Breast epithelium (tissue), 4 donors: ENCODE measurements around the gene MYOM3. TPM values are rescaled to one million over a fixed set of nuclear protein-coding genes. Genes with fewer than 3 reads are reported as not detected.

Source experiments
- DNase-seq, 2 donors: peaks; one replicate each; pipeline ENCODE4 v3.0.0-alpha.2; 2019; ENCODE audit warnings: low spot score in 2 of 2
- H3K27ac ChIP-seq, 2 donors: fragments of 200-600 bp; sonication (generic) in 1 of 2; one replicate each; pipeline ENCODE4 v1.5.1; 2016 to 2019; ENCODE audit warnings: mild to moderate bottlenecking in 1 of 2
- H3K27me3 ChIP-seq, 2 donors: fragments of 200-600 bp; sonication (generic) in 1 of 2; one replicate each; pipeline versions ENCODE4 v1.5.1 to v1.6.0; 2017 to 2019; ENCODE audit warnings: control low read depth in 1 of 2, mild to moderate bottlenecking in 1 of 2
- H3K36me3 ChIP-seq: fragments of 200-600 bp; one replicate; pipeline ENCODE4 v1.5.1; 2019
- H3K4me1 ChIP-seq, 2 donors: fragments of 200-600 bp; sonication (generic); one replicate each; pipeline ENCODE4 v1.5.1; 2016 to 2019; ENCODE audit warnings: control low read depth in 1 of 2
- H3K4me3 ChIP-seq, 3 donors: fragments of 200-600 bp; sonication (generic); 1 replicate in 2 of 3; 2 replicates in 1 of 3; pipeline ENCODE4 v1.5.1; 2016 to 2019; ENCODE audit warnings: mild to moderate bottlenecking in 3 of 3, moderate library complexity in 2 of 3
- H3K9me3 ChIP-seq, 2 donors: fragments of 200-600 bp; sonication (generic) in 1 of 2; one replicate each; pipeline ENCODE4 v1.5.1; 2016 to 2019; ENCODE audit warnings: control low read depth in 1 of 2
- POLR2A ChIP-seq: fragments of 450-650 bp; IDR thresholded peaks from one replicate; pipeline ENCODE4 v1.6.1; 2016; ENCODE audit warnings: antibody characterized with exemption, mild to moderate bottlenecking, moderate library complexity
- POLR2AphosphoS5 ChIP-seq, 3 donors: sonication (generic); formaldehyde crosslinking; IDR thresholded peaks; one replicate each; pipeline ENCODE4 v1.6.1; 2017; ENCODE audit warnings: antibody characterized with exemption in 3 of 3
- intact Hi-C: fragments of 100-400 bp; cut with DNase I; formaldehyde crosslinking; loops from one replicate; pipeline ENCODE4 v1.15.1; 2023; ENCODE audit warnings: low total_unique reads
- total RNA-seq, 3 donors: library from RNA; depleted of rRNA; stranded (reverse); fragments of >200 nt; gene quantifications; one replicate each; pipeline ENCODE4 v1.1.0, GENCODE V29; 2016
- TF ChIP-seq, protein P1 (sequence below), 3 donors: fragments of 450-650 bp; IDR thresholded peaks; one replicate each; pipeline ENCODE4 v1.5.1; 2016 to 2017; ENCODE audit warnings: antibody characterized with exemption in 3 of 3, mild to moderate bottlenecking in 3 of 3, moderate library complexity in 3 of 3

MYOM3 gene
- total RNA-seq, 3 donors from 2014 or later, result 0.32 to 0.98 (median 0.59) TPM

DNA sequence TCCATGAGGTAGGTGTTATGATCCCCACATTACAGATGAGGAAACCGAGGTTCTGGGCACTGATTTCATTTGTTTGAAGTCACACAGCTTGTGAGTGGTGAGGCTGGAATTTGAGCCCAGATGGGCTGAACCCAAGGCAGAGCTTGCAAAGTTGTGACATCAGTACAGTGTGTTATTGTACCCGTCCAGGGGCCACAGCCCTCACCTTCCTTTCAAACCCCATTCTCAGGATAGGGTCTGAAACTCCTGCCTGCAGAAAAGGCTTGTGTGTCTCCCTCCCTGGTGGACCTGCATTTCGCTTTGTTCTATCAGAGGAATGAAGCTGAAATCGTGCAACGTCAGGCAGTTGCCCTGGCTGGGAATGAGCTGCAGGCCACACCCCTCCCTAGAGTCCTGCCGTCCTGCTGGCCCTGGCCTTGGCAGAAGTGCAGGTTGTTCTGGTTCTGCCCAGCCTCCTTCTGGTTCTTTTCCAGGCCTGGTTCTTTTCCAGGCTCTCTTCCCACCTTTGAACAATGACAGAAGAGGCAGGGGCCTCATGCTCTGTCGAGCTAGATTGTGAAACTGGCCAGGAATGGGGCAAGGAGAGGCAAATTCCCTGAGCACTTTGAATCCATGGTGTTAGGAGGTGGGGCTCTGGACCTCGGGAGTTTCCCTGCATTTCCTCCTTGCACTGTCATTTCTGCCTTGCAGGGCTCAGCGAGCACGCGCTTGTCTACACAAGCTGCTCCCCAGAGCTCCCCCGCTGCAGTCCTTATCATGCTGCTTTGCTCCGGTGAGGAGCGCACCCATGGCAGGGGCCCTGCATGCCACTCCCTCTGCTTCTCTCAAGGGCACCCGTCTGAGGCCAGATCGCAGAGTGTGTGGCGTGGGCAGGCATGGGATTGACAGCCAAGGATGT, 8.2 kb upstream of the MYOM3 start:
- Histone ChIP-seq H3K4me3 (peak overlapping the region in 1 of 3 donors; percentile 10), H3K9me3 (no peaks in the 10 kb centered on the region), H3K36me3 (no peaks in the 10 kb centered on the region), H3K4me1 (no peaks in the 10 kb centered on the region), H3K27me3 (no peaks in the 10 kb centered on the region), H3K27ac (peak overlapping the region; percentile 22 to 49)
- peak in 1 of 2 donors; percentile 43 for DNase-seq
- intact Hi-C loops, result no loop called here
- no peak for TF ChIP-seq POLR2A
- TF ChIP-seq, protein P1, sequence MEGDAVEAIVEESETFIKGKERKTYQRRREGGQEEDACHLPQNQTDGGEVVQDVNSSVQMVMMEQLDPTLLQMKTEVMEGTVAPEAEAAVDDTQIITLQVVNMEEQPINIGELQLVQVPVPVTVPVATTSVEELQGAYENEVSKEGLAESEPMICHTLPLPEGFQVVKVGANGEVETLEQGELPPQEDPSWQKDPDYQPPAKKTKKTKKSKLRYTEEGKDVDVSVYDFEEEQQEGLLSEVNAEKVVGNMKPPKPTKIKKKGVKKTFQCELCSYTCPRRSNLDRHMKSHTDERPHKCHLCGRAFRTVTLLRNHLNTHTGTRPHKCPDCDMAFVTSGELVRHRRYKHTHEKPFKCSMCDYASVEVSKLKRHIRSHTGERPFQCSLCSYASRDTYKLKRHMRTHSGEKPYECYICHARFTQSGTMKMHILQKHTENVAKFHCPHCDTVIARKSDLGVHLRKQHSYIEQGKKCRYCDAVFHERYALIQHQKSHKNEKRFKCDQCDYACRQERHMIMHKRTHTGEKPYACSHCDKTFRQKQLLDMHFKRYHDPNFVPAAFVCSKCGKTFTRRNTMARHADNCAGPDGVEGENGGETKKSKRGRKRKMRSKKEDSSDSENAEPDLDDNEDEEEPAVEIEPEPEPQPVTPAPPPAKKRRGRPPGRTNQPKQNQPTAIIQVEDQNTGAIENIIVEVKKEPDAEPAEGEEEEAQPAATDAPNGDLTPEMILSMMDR (IDR thresholded peaks at IDR 0.05), result no peak
- no peak for TF ChIP-seq POLR2AphosphoS5 (IDR thresholded peaks at IDR 0.05)

DNA sequence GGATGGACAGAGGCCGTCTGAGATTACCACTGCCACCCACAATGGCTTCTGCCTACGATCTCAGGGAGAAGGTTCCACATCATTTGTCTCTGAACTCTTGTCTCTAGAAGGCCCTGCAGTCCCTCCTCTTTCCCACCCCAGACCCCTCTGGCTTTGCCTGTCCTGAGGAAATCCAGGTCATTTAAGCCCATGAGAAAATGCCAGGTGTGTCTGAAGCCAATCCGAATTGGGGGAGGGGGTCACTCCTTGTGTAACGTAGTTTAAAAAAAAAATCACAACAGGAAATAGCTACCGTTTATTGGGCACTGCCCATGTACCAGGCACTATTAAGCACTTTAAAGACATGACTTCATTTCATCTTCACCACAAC, 7.5 kb upstream of the MYOM3 start:
- no peak overlapping the region for H3K4me3 ChIP-seq
- intact Hi-C loops, result no loop called here
- DNase-seq, result no peak
- no peaks in the 10 kb centered on the region for H3K4me1 ChIP-seq
- no peaks in the 10 kb centered on the region for H3K36me3 ChIP-seq
- no peaks in the 10 kb centered on the region for H3K9me3 ChIP-seq
- TF ChIP-seq POLR2A, result no peak
- TF ChIP-seq, protein P1 (IDR thresholded peaks at IDR 0.05), result no peak
- H3K27ac ChIP-seq, result no peak overlapping the region
- H3K27me3 ChIP-seq, result no peaks in the 10 kb centered on the region

DNA sequence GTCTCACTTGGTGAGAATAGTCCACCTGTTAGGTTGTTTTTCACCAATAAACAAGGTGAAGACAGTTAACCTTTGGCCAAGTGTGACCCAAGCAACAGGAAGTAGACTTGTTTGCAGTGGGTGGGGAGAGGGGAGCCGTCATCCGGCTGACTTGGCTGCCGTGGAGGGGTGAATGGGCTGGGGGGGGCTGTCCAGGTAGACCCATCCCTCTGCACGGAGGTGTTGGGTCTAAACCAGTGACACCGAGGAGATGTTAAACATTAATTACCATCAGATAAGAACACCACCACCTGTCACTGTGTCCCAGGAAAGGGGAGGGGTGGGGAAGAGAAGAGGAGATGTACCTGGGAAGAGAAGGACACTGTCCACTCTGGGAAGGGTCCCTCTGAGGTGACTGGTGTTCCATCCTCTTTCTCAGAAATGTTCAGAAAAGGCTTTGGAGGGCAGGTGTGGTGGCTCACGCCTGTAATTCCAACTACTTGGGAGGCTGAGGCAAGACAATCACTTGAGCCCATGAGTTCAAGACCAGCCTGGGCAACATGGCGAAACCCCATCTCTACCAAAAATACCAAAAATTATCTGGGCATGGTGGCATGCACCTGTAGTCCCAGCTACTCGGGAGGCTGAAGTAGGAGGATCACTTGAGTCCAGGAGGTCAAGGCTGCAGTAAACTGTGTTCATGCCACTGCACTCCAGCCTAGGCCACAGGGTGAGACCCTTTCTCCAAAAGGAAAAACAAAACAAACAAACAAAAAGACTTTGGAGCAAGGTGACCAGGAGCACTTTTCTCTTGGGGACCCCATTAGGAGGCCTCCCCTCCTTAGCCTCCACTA, 6.7 kb upstream of the MYOM3 start:
- Histone ChIP-seq H3K4me3 (no peak overlapping the region), H3K9me3 (no peaks in the 10 kb centered on the region), H3K27ac (no peak overlapping the region), H3K36me3 (no peaks in the 10 kb centered on the region), H3K4me1 (no peaks in the 10 kb centered on the region), H3K27me3 (no peaks in the 10 kb centered on the region)
- TF ChIP-seq POLR2AphosphoS5 (IDR thresholded peaks at IDR 0.05) (no peak), POLR2A (no peak)
- TF ChIP-seq, protein P1 (IDR thresholded peaks at IDR 0.05), result no peak
- DNase-seq, result no peak
- intact Hi-C loops, result no loop called here

DNA sequence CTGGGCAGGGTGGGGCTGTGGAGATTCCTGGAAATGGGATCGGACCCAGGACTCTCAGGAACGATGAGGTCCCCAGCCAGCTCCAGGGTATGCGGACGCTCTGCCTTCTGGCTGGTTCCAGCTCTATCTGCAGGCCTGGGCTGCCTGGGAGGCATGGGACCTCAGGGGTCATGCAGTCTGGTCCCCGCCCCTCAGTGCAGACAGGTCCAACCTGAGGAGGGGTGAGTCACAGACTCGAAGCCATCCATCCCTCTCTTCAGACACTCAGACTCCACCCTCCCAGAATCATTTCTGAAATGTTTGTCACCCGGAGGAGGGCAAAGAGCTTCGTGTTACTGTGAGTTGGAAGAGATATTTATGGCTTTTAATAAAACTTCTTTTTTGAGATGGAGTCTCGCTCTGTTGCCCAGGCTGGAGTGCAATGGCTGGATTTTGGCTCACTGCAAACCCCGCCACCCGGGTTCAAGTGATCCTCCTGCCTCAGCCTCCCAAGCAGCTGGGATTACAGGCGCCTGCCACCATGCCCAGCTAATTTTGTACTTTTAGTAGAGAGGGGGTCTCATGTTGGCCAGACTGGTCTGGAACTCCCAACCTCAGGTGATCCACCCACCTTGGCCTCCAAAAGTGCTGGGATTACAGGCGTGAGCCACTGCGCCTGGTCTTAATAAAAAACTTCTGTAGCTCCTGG, 5.9 kb upstream of the MYOM3 start:
- Histone ChIP-seq H3K27me3 (no peaks in the 10 kb centered on the region), H3K4me1 (no peaks in the 10 kb centered on the region), H3K9me3 (no peaks in the 10 kb centered on the region), H3K4me3 (no peak overlapping the region), H3K27ac (no peak overlapping the region), H3K36me3 (no peaks in the 10 kb centered on the region)
- TF ChIP-seq POLR2A (no peak), POLR2AphosphoS5 (IDR thresholded peaks at IDR 0.05) (no peak)
- TF ChIP-seq, protein P1 (IDR thresholded peaks at IDR 0.05), result no peak
- no peak for DNase-seq
- intact Hi-C loops, result no loop called here
